ACC112 (cell line): Measurements from ENCODE around the gene USP32.

Experiments used
- H2AFZ ChIP-seq: fragments of 200-600 bp; sonication (generic); one replicate; pipeline ENCODE4 v1.6.0; 2017; ENCODE audit warnings: antibody characterized with exemption, low read length; ENCODE audit not compliant: unreplicated experiment
- H3K27ac ChIP-seq: fragments of 200-600 bp; sonication (generic); 2 replicates; pipeline ENCODE4 v1.5.1; 2014; ENCODE audit warnings: low read depth, mild to moderate bottlenecking, antibody characterized with exemption, low read length, moderate library complexity
- H3K27me3 ChIP-seq: fragments of 200-600 bp; sonication (generic); 2 replicates; pipeline ENCODE4 v1.6.1; 2014; ENCODE audit warnings: mild to moderate bottlenecking, antibody characterized with exemption, low read length, moderate library complexity, mixed read lengths; ENCODE audit not compliant: insufficient read depth
- H3K36me3 ChIP-seq: fragments of 200-600 bp; sonication (generic); 2 replicates; pipeline ENCODE4 v1.6.1; 2016; ENCODE audit warnings: mild to moderate bottlenecking, antibody characterized with exemption, low read length, moderate library complexity, mixed read lengths; ENCODE audit not compliant: insufficient read depth
- H3K4me1 ChIP-seq: fragments of 200-600 bp; sonication (generic); one replicate; pipeline ENCODE4 v1.6.1; 2016; ENCODE audit warnings: low read length, mixed read lengths; ENCODE audit not compliant: insufficient read depth, unreplicated experiment, control insufficient read depth
- H3K4me3 ChIP-seq: fragments of 200-600 bp; sonication (generic); 2 replicates; pipeline ENCODE4 v1.5.1; 2014; ENCODE audit warnings: mild to moderate bottlenecking, low read depth, low read length
- H3K79me2 ChIP-seq: fragments of 200-600 bp; sonication (generic); one replicate; pipeline ENCODE4 v1.6.0; 2016; ENCODE audit warnings: low read length; ENCODE audit not compliant: control insufficient read depth, unreplicated experiment, insufficient read depth

USP32 gene

DNA sequence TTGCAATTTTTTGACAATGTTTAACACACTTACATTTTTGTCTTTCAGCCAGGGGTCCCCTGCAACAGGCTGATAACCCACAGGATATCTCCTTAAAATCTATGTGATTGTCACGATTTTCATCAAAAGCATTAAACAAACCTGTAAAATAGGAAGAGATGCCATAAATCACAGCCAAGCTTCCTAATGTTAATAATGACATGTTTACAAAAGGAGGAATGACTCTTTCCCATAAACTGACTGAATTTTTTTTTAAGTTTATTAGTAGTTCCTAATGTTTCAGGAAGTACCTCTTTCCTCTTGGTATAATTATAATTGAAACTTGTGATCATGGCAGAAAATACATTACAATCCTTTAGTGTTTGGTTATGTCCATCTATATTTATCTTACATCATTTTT, 122.5 kb downstream of the USP32 start:
- Histone ChIP-seq H3K36me3 (peaks cover 9% of the 10 kb centered on the region; the same call in 1 of the 2 replicates), H3K27ac (no peak overlapping the region), H3K4me1 (peaks cover 9% of the 10 kb centered on the region)

DNA sequence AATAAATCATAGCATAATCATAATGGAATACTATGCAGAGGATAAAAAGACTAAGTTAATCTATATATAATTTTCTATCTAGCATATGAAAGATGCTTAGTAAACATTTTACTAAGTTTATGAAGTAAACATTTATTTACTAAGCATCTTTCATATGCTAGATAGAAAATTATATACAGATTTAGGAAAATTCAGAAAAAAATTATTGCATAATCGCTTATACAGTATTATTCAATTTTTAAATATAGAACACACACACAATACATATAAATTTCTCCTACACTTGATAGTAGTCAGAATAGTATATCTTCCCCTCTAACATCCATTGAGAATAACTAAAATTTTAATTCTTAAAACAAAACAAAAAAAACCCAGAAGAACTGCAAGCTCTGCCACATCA, 131.4 kb downstream of the USP32 start:
- no peak overlapping the region for H3K4me3 ChIP-seq
- H3K36me3 ChIP-seq: peaks cover 15% of the 10 kb centered on the region

More for the DNA sequence above, 122.5 kb downstream of the USP32 start:
- no peaks in the 10 kb centered on the region for H3K27me3 ChIP-seq
- H2AFZ ChIP-seq: no peak overlapping the region
- H3K4me3 ChIP-seq: no peak overlapping the region
- H3K79me2 ChIP-seq: peaks cover 2% of the 10 kb centered on the region

DNA sequence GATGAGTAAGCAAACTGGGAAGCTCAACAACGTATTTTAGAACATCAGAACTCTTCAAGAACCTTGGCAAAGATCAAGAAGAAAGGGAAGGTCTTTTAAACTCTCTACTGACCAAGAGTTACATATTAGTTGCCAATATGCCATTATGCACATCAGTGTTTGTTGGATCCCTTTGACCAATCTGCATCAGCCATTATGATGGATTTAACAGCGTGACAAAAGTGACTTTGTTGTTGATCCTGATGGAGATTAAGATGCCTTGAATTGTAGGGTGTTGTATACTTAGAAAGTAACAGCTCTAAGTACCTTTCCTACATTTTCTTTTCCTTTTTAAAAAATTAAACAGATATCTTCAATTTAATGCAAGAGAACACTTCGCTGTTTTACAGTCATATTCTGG, 133.6 kb downstream of the USP32 start:
- Histone ChIP-seq H3K36me3 (peaks cover 14% of the 10 kb centered on the region), H3K27ac (no peak overlapping the region), H3K4me1 (peaks cover 10% of the 10 kb centered on the region), H2AFZ (no peak overlapping the region), H3K4me3 (no peak overlapping the region), H3K27me3 (no peaks in the 10 kb centered on the region), H3K79me2 (no peaks in the 10 kb centered on the region)

More for the DNA sequence above, 131.4 kb downstream of the USP32 start:
- Histone ChIP-seq H3K79me2 (no peaks in the 10 kb centered on the region), H3K27ac (no peak overlapping the region), H3K4me1 (peaks cover 10% of the 10 kb centered on the region), H3K27me3 (no peaks in the 10 kb centered on the region), H2AFZ (no peak overlapping the region)

DNA sequence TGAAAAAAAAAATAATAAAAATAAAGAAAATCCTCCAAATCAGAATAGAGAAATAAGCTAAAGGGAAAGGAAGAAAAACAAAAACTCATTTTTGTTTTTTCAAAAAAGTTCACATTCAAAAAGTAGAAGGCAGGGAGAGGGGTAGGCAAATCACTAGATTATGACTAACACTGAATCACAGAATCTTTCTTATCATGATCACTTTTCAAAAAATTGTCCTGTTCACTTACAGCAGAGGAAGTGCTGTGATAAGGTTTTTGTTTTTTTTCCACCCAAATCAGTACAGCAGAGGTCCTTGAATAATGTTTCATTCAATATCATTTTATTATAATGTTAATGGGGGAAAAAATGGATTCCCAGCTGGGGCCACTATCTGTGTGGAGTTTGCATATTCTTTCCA, 135.8 kb downstream of the USP32 start:
- no peaks in the 10 kb centered on the region for H3K79me2 ChIP-seq
- no peak overlapping the region for H3K4me3 ChIP-seq
- peaks cover 21% of the 10 kb centered on the region for H3K36me3 ChIP-seq
- no peak overlapping the region for H2AFZ ChIP-seq
- peaks cover 10% of the 10 kb centered on the region for H3K4me1 ChIP-seq
- H3K27ac ChIP-seq: no peak overlapping the region; the same call in none of the 2 replicates
- H3K27me3 ChIP-seq: no peaks in the 10 kb centered on the region

DNA sequence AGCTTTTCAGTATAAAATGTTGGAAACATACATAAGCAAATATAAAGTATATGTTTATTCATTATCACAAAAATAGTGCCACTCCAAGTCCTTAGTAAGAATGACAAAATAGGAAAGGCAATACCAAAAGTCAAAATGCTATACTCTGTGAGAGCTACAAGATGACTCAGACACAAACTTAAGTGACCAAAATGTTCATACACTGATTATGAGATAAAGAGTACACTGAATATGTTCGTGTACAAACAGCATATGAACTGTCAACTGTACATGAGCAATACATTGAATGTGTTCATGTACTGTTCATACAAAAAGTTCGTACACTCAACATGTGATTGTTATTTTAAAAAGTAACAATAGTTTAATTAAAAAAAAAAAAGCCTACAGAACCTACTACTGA, 138.9 kb downstream of the USP32 start:
- H3K4me1 ChIP-seq: peaks cover 10% of the 10 kb centered on the region
- no peaks in the 10 kb centered on the region for H3K79me2 ChIP-seq
- H3K27ac ChIP-seq: no peak overlapping the region
- H3K36me3 ChIP-seq: peaks cover 37% of the 10 kb centered on the region
- no peak overlapping the region for H3K4me3 ChIP-seq
- no peak overlapping the region for H2AFZ ChIP-seq
- no peaks in the 10 kb centered on the region for H3K27me3 ChIP-seq

DNA sequence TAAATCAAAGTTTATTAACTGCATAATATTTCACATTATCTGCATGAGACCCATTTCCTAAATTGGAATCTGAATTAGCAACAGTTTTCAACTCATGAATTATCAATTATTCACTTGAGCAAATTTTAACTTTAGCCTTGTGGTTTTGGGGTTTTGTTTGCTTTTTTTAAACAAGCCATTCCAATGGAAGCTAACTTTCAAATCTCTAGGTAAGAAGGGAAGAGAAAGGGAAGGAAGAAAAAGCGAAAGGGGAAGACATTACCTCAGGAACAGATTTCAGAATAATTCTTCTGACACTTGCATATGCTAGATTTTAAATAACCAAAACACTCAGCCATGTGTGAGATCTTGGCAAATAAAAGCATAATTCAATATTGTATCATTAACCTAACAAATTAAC, 139.5 kb downstream of the USP32 start:
- peaks cover 10% of the 10 kb centered on the region for H3K4me1 ChIP-seq
- no peaks in the 10 kb centered on the region for H3K27me3 ChIP-seq
- H2AFZ ChIP-seq: no peak overlapping the region
- H3K4me3 ChIP-seq: no peak overlapping the region
- H3K36me3 ChIP-seq: peaks cover 38% of the 10 kb centered on the region
- no peak overlapping the region for H3K27ac ChIP-seq
- no peaks in the 10 kb centered on the region for H3K79me2 ChIP-seq

DNA sequence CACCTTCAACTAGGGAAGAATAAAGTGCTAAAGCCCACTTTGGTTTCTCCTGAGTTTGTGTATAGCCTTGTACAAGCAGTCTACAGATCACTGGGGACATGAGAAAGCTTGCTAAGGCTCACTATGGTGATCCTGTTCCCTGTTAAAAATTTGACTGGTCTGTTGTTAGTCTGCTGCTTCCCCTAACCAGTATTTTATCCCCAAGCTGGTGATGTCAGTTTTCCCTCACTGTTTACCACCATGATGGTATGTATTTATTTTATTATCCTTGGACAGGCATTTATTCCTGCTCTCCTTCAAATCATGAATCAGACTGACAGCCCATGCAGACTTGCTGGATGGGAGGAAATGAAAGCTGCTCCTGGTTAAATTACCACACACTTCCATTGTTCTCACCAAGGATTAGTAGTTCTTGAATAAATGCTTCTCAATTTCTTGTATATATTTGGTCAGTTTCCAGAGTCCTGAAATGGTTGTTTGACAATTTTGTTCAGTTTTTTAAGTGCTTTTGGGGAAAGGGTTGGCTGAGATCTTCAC, 142.6 kb downstream of the USP32 start:
- H3K27ac ChIP-seq: no peak overlapping the region
- H3K27me3 ChIP-seq: no peaks in the 10 kb centered on the region
- H3K4me1 ChIP-seq: no peaks in the 10 kb centered on the region
- no peaks in the 10 kb centered on the region for H3K79me2 ChIP-seq
- H3K36me3 ChIP-seq: peaks cover 35% of the 10 kb centered on the region
- no peak overlapping the region for H3K4me3 ChIP-seq
- H2AFZ ChIP-seq: no peak overlapping the region

DNA sequence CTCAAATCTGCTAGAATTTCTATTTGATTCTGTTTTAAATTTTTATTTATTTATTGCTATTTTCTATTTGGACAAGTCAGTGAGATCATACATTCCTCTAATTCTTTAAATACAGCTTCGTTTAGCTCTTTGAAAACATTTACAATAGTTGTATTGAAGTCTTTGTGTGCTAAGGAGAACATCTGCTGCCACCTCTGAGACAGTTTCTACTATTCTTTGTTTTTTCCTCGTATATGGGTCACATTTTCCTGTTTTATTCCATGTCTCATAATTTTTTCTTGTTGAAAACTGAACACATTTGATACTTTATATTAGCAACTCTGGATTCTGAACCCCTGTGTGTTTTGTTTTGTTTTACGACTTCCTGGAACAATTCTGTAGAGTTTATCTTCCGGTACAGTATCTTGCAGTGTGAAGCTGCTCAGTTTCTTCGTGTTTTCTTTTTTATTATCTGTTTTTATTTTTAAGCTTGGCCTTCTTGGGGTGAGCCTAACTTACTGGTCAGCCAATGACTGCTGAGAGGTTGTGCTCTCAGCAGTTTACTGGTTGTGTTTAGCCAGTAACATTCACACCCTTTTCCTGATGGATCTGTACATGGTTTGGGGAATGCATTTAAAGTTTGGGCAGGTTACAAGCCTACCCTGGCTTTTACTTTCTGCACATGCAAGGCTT, 143.2 kb downstream of the USP32 start:
- Histone ChIP-seq H3K27ac (no peak overlapping the region), H3K36me3 (peaks cover 35% of the 10 kb centered on the region), H3K27me3 (no peaks in the 10 kb centered on the region), H3K4me3 (no peak overlapping the region), H3K79me2 (no peaks in the 10 kb centered on the region), H3K4me1 (no peaks in the 10 kb centered on the region), H2AFZ (no peak overlapping the region)

DNA sequence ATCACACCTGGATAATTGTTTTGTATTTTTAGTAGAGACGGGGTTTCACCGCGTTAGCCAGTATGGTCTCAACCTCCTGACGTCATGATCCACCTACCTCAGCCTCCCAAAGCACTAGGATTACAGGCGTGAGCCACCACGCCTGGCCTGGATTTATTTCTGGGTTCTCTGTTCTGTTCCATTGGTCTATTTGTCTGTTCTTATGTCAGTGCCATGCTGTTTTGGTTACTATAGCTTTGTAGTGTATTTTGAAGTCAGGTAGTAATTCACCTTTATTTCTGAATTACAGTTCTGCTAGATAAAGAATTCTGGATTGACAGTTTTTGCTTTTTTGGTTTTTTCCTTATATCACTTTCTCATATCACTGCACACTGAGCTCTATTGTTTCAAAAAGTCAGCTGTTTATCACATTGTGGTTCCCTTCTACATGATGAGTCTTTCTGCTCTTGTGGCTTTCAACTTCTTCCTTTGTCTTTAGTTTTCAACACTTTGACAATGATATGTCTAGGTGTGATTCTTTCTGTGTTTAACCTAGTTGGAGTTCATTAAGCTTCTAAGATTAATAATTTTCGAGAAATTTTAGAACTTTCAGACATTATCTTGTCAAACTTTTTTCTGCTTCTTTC, 144.0 kb downstream of the USP32 start:
- H2AFZ ChIP-seq: no peak overlapping the region
- H3K4me1 ChIP-seq: no peaks in the 10 kb centered on the region
- H3K79me2 ChIP-seq: no peaks in the 10 kb centered on the region
- no peaks in the 10 kb centered on the region for H3K27me3 ChIP-seq
- peaks cover 35% of the 10 kb centered on the region for H3K36me3 ChIP-seq
- no peak overlapping the region for H3K27ac ChIP-seq
- H3K4me3 ChIP-seq: no peak overlapping the region

DNA sequence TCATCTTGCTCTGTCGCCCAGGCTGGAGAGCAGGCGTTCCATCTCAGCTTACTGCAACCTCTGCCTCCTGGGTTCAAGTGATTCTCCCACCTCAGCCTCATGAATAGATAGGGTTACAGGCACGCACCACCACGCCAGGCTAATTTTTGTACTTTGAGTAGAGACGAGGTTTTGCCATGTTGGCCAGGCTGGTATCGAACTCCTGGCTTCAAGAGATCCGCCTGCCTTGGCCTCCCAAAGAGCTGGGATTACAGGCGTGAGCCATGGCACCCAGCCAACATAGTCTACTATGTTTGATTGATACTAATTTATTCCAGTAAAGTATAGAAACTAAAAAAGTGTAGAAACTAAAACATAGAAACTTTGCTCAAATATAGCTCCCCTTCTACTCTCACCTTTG, 147.3 kb downstream of the USP32 start:
- Histone ChIP-seq H3K4me3 (no peak overlapping the region), H2AFZ (no peak overlapping the region), H3K27me3 (no peaks in the 10 kb centered on the region), H3K79me2 (no peaks in the 10 kb centered on the region), H3K36me3 (peaks cover 16% of the 10 kb centered on the region), H3K4me1 (no peaks in the 10 kb centered on the region), H3K27ac (no peak overlapping the region)

DNA sequence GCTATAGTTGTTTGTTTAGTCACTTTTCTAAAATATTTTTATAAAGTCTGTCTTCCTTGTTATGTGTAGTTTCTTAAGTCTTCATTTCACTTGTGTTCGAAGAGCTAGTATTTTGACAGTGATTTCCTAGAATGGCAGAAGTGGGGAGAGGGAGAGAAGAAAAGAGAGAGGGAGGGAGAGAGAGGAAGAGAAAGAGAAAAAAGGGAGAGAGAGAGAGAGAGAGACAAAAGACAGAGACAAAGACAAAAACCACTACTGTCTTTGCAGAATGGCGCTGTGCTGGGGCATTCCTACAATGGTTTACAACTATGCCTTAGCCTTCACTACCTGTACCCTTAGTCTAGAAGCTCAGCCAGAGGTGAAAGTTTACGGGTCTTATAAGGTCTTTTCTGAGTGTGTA, 151.6 kb downstream of the USP32 start:
- Histone ChIP-seq H3K27me3 (no peaks in the 10 kb centered on the region), H3K27ac (no peak overlapping the region), H3K36me3 (peaks cover 9% of the 10 kb centered on the region), H3K4me1 (no peaks in the 10 kb centered on the region), H3K4me3 (no peak overlapping the region), H3K79me2 (no peaks in the 10 kb centered on the region), H2AFZ (no peak overlapping the region)
